Right lobe of liver (tissue), 6 donors: ENCODE measurements around the gene BLTP2. TPM values are rescaled to one million over a fixed set of nuclear protein-coding genes. Genes with fewer than 3 reads are reported as not detected.

Source experiments
- ATAC-seq, 4 donors: fragments of 200-7000 bp; cut with Tn5 transposase; one replicate each; pipeline ENCODE4 v1.9.1; 2020; ENCODE audit warnings: mild to moderate bottlenecking in 4 of 4, moderate library complexity in 4 of 4
- DNase-seq, 3 donors: peaks; one replicate each; pipeline ENCODE4 v3.0.0-alpha.2; 2020
- H3K27ac ChIP-seq, 3 donors: fragments of 200-600 bp; one replicate each; pipeline ENCODE4 v1.8.0; 2022
- H3K27me3 ChIP-seq, 2 donors: fragments of 200-600 bp; one replicate each; pipeline ENCODE4 v1.8.0; 2022
- H3K36me3 ChIP-seq, 4 donors: fragments of 200-600 bp; sonication (generic) in 1 of 4; one replicate each; pipeline versions ENCODE4 v1.5.1 to v1.8.0; 2017 to 2022; ENCODE audit warnings: control low read depth in 1 of 4
- H3K4me1 ChIP-seq, 4 donors: fragments of 200-600 bp; sonication (generic) in 1 of 4; one replicate each; pipeline versions ENCODE4 v1.5.1 to v1.8.0; 2017 to 2022; ENCODE audit warnings: control low read depth in 1 of 4
- H3K4me3 ChIP-seq, 3 donors: fragments of 200-600 bp; one replicate each; pipeline ENCODE4 v1.8.0; 2022
- H3K9me3 ChIP-seq, 4 donors: fragments of 200-600 bp; sonication (generic) in 1 of 4; one replicate each; pipeline versions ENCODE4 v1.5.1 to v1.8.0; 2017 to 2022; ENCODE audit warnings: control low read depth in 1 of 4
- CTCF ChIP-seq, 4 donors: fragments of 200-600 bp in 3 of 4; fragments of 450-650 bp in 1 of 4; IDR thresholded peaks; one replicate each; pipeline versions ENCODE4 v1.5.1 to v1.8.0; 2016 to 2022; ENCODE audit warnings: antibody characterized with exemption in 4 of 4, mild to moderate bottlenecking in 2 of 4
- POLR2A ChIP-seq: fragments of 450-650 bp; IDR thresholded peaks from one replicate; pipeline ENCODE4 v1.6.1; 2017; ENCODE audit warnings: antibody characterized with exemption, mild to moderate bottlenecking
- WGBS: methylation state at CpG from one replicate; pipeline ENCODE4 v1.1.6; 2018; ENCODE audit warnings: low coverage, low lambda C conversion rate; ENCODE audit not compliant: insufficient coverage; ENCODE audit errors: missing lambda C conversion rate; 5-methylcytosine and 5-hydroxymethylcytosine counted together
- intact Hi-C, 2 donors: fragments of 100-400 bp; cut with DNase I; formaldehyde crosslinking; loops; one replicate each; pipeline versions ENCODE4 v1.11.2 to v1.14.1; 2022
- total RNA-seq, 6 experiments: library from RNA; depleted of rRNA in 2 of 6; stranded (reverse); fragments of >200 nt in 2 of 6; fragmentation: NEBNext Ultra II Directional in 3 of 6; extraction: Animal tissue kit (Norgen Biotek cat#: 25700) in 3 of 6; gene quantifications; one replicate each; pipeline versions ENCODE4 v1.1.0 to v1.2.4, GENCODE V29; 2016 to 2023
- donor health status: DM: no; HTN: yes; CAD: no.
- donor health status: DM: no; HTN: no; CAD: no.
- donor health status: DM: no; HTN: no; CAD: no.
- donor health status: DM: no; HTN: yes; CAD: no.
- donor health status: DM: no; HTN: yes; CAD: no.

BLTP2 gene
- total RNA-seq, 6 experiments from 2014 or later = 33.2 to 90.3 (median 47.1) TPM

DNA sequence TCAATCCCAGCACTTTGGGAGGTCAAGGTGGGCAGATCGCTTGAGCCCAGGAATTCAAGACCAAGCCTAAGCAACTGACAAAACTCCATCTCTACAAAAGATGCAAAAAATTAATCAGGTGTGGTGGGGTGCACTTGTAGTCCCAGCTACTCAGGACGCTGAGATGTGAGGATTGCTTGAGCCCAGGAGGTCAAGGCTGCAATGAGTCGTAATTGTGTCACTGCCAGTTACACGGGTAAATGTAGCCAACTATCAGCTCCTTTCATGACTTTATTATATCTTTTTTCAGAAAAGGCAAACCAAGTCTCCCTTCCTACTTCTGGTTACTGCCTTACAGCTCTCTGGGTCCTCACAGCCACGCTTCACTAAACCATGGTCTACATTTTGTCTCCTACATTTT, 12.8 kb upstream of the BLTP2 start:
- TF ChIP-seq POLR2A = no peak
- no peak for TF ChIP-seq CTCF (IDR thresholded peaks at IDR 0.05)
- H3K27ac ChIP-seq = no peak overlapping the region
- 73% methylated on average over 4 of the region's 5 CpGs for WGBS
- no peak overlapping the region for H3K4me3 ChIP-seq
- no peaks in the 10 kb centered on the region for H3K9me3 ChIP-seq
- DNase-seq (no peak), ATAC-seq (no peak)
- intact Hi-C loops = no loop called here
- H3K27me3 ChIP-seq = no peaks in the 10 kb centered on the region
- H3K36me3 ChIP-seq = peaks cover 0 to 17% (median 2%) of the 10 kb centered on the region in 4 donors
- H3K4me1 ChIP-seq = peaks cover 0 to 12% (median 3%) of the 10 kb centered on the region in 4 donors

- no peak overlapping the region for H3K4me3 ChIP-seq
- peaks cover 0 to 19% (median 2%) of the 10 kb centered on the region in 4 donors for H3K36me3 ChIP-seq
- H3K27ac ChIP-seq = no peak overlapping the region
- no peaks in the 10 kb centered on the region for H3K27me3 ChIP-seq
- intact Hi-C loops = no loop called here
- ATAC-seq (no peak), DNase-seq (no peak)
- no peaks in the 10 kb centered on the region for H3K9me3 ChIP-seq
- no peaks in the 10 kb centered on the region for H3K4me1 ChIP-seq
- TF ChIP-seq CTCF (IDR thresholded peaks at IDR 0.05) = no peak
- no peak for TF ChIP-seq POLR2A
- WGBS = 92% methylated on average over 5 of the region's 5 CpGs
Observed at GRCh38 chr17:28655160-28655559, 10.2 kb upstream of the BLTP2 start.

- Histone ChIP-seq H3K27ac (no peak overlapping the region), H3K9me3 (no peaks in the 10 kb centered on the region), H3K4me3 (no peak overlapping the region), H3K36me3 (peaks cover 0 to 22% (median 5%) of the 10 kb centered on the region in 4 donors), H3K27me3 (no peaks in the 10 kb centered on the region), H3K4me1 (peaks cover 0 to 23% (median 7%) of the 10 kb centered on the region in 4 donors)
- intact Hi-C loops = no loop called here
- DNase-seq (no peak), ATAC-seq (no peak)
- WGBS = 100% methylated on average over 1 of the region's 2 CpGs
- TF ChIP-seq POLR2A (no peak), CTCF (IDR thresholded peaks at IDR 0.05) (no peak)
Observed at GRCh38 chr17:28648698-28649097, 3.7 kb upstream of the BLTP2 start.

DNA sequence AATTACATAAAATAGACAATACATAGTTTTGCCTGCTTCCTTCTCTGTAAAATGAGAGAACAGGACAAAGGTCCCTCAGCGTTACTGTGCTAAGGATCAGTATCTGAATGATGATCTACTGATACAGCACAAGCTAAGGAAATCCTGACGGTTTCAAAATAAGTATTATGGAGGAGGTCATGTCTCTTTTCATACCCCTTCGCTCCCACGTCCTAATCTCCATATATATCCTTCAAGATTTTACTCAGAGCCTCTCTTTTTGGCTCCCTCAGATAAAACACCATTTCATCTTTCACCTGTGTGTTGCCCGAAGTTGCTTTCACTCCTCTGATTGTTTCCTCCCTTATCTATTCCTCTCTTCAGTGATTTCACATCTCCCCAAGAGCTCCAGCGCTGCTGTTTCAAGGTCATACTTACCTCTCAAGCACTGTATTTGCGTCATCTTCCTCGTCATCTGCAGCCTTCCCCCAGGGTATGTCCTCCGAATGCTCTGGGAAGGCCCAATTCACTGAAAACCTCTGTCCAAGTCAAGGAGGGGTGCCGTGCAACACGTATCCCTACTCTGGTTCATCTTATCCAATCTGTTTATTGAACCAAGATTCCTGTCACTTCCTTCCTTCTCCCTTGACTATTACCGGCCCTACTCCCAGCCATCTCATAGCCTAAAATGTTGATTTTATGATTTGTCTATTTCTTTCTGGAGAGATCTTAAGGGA, 1.2 kb upstream of the BLTP2 start:
- H3K27ac ChIP-seq = peak overlapping the region; percentile 64 to 90 (median 78)
- no peak for TF ChIP-seq CTCF (IDR thresholded peaks at IDR 0.05)
- H3K27me3 ChIP-seq = no peaks in the 10 kb centered on the region
- 55% methylated on average over 12 of the region's 12 CpGs for WGBS
- H3K36me3 ChIP-seq = peaks cover 0 to 36% (median 11%) of the 10 kb centered on the region in 4 donors
- intact Hi-C loops = no loop called here
- no peak overlapping the region for H3K4me3 ChIP-seq
- H3K9me3 ChIP-seq = no peaks in the 10 kb centered on the region
- ATAC-seq (no peak), DNase-seq (no peak)
- H3K4me1 ChIP-seq = peaks cover 0 to 39% (median 14%) of the 10 kb centered on the region in 4 donors
